ENCODE results near the gene NGRN. TPM values are rescaled to one million over a fixed set of nuclear protein-coding genes. Genes with fewer than 3 reads are reported as not detected.

The NGRN gene
- total RNA-seq, 1 experiment from 2014 or later: 137 TPM

DNA sequence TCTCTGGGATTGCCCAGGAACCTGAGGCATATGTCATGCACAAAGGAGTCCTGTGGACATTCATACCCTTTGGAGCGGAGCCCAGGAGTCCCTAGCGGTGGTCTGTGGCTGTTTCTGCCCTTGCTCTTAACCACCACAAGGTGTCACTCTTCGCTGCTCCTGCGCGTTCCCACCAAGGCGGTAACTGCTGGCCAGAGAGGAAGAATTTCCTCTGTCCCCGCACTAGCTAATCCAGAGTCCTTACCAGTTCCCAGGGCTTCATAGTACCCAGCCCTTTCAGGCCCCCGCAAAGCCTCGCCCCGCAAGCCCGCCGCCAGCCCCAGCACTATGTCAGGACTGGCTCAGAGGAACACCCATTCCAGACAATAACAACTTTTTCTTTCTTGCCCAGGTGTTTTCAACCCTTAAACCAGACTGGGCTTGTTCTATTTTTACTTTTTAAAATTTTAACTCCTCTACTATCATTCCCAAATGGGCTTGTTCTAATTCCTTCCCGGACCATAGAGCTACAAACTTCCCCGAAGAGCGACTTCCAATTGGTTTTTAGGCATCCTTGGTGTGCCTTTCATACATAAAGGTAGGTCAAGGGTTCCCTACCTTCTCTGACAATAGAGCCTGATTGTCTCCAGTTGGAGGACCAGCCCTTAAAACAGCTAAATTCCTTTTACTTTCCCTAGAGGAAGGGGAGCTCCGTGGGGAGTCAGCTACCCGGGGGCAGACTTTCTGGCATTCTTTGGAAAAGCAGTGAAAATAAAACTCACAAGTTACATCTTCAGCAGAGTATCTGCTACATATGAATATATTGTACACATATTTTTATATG lies 54.8 kb downstream of the NGRN start:
- Histone ChIP-seq H3K9me3 (ENCODE audit: control insufficient read depth, insufficient read depth, low read depth, low read length) (no peaks in the 10 kb centered on the region), H3K27me3 (ENCODE audit: control insufficient read depth, insufficient read depth, low read length) (no peaks in the 10 kb centered on the region), H3K27ac (ENCODE audit: low read length) (peak overlapping the region; percentile 79), H3K4me1 (ENCODE audit: control insufficient read depth, insufficient read depth, low read length) (peaks cover 14% of the 10 kb centered on the region), H3K4me3 (ENCODE audit: low read depth in 2 of 2, low read length in 2 of 2) (peak overlapping the region; percentile 10 to 36; a peak in 3 of 4 replicates), H3K36me3 (ENCODE audit: control insufficient read depth, insufficient read depth, low read length) (no peaks in the 10 kb centered on the region)
- peak; percentile 99 for ATAC-seq
- TF ChIP-seq, protein P1, sequence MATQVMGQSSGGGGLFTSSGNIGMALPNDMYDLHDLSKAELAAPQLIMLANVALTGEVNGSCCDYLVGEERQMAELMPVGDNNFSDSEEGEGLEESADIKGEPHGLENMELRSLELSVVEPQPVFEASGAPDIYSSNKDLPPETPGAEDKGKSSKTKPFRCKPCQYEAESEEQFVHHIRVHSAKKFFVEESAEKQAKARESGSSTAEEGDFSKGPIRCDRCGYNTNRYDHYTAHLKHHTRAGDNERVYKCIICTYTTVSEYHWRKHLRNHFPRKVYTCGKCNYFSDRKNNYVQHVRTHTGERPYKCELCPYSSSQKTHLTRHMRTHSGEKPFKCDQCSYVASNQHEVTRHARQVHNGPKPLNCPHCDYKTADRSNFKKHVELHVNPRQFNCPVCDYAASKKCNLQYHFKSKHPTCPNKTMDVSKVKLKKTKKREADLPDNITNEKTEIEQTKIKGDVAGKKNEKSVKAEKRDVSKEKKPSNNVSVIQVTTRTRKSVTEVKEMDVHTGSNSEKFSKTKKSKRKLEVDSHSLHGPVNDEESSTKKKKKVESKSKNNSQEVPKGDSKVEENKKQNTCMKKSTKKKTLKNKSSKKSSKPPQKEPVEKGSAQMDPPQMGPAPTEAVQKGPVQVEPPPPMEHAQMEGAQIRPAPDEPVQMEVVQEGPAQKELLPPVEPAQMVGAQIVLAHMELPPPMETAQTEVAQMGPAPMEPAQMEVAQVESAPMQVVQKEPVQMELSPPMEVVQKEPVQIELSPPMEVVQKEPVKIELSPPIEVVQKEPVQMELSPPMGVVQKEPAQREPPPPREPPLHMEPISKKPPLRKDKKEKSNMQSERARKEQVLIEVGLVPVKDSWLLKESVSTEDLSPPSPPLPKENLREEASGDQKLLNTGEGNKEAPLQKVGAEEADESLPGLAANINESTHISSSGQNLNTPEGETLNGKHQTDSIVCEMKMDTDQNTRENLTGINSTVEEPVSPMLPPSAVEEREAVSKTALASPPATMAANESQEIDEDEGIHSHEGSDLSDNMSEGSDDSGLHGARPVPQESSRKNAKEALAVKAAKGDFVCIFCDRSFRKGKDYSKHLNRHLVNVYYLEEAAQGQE (IDR thresholded peaks at IDR 0.05; ENCODE audit: insufficient read depth in 1 of 2, low read depth in 2 of 2, low read length in 1 of 2): peak in 1 of 2 experiments; percentile 58; a peak in 1 of 4 replicates
- TF ChIP-seq SIN3A (IDR thresholded peaks at IDR 0.05; ENCODE audit: borderline replicate concordance, insufficient read depth, low read depth, low read length) (no peak), POLR2AphosphoS5 (IDR thresholded peaks at IDR 0.05; ENCODE audit: low read depth, low read length) (peak; percentile 46; the same call in 1 of the 2 replicates), TCF7L2 (IDR thresholded peaks at IDR 0.05; ENCODE audit: low read depth, low read length) (no peak)
- TF ChIP-seq, protein P2, sequence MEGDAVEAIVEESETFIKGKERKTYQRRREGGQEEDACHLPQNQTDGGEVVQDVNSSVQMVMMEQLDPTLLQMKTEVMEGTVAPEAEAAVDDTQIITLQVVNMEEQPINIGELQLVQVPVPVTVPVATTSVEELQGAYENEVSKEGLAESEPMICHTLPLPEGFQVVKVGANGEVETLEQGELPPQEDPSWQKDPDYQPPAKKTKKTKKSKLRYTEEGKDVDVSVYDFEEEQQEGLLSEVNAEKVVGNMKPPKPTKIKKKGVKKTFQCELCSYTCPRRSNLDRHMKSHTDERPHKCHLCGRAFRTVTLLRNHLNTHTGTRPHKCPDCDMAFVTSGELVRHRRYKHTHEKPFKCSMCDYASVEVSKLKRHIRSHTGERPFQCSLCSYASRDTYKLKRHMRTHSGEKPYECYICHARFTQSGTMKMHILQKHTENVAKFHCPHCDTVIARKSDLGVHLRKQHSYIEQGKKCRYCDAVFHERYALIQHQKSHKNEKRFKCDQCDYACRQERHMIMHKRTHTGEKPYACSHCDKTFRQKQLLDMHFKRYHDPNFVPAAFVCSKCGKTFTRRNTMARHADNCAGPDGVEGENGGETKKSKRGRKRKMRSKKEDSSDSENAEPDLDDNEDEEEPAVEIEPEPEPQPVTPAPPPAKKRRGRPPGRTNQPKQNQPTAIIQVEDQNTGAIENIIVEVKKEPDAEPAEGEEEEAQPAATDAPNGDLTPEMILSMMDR (IDR thresholded peaks at IDR 0.05): peak; percentile 97
- ChIA-PET CTCF (interaction anchor here (0.5 to 3.3 kb wide), 14 partner anchors 10 to 328 kb away, joined by 3 to 26 read pairs (median 3); partner anchors contain the start of gene IQGAP1), POLR2A (interaction anchor here (0.5 to 1.1 kb wide), 4 partner anchors 75 to 547 kb away, joined by 3 to 7 read pairs (median 6); no protein-coding TSS in a partner anchor)
- BruUV-seq (replicated peaks): no TSS peak
- intact Hi-C loops (cut with micrococcal nuclease; ENCODE audit: unreplicated experiment): loop anchor here (10.0 kb wide), 2 partner anchors 75 to 375 kb away; no protein-coding TSS in a partner anchor
- in situ Hi-C loops (cut with HindIII; ENCODE audit: low pct_unique_long_range_greater_than_20kb, low sequenced_read_pairs): no loop called here
- DNase-seq (ENCODE audit: low read depth, low spot score): peak; percentile 86

DNA sequence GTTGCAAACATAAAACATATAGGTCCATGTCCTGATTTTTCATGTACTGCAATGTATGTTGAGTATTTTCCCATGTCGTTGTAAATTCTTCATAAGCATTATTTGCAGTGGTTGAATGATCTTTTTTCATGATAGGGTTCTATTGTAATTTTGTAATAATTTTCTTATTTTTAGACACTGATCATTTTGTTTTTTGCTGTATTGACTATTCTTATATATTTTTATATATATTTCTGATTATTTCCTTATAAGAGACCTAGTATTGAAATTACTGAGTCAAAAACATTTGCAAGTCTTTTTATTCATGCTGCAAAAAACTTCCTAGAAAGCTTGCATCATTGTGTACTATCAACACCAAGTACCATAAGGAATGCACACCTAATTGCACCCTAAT lies 55.4 kb downstream of the NGRN start:
- Histone ChIP-seq H3K9me3 (ENCODE audit: control insufficient read depth, insufficient read depth, low read depth, low read length) (no peaks in the 10 kb centered on the region), H3K4me1 (ENCODE audit: control insufficient read depth, insufficient read depth, low read length) (peaks cover 10% of the 10 kb centered on the region), H3K4me3 (ENCODE audit: low read depth in 2 of 2, low read length in 2 of 2) (peak overlapping the region in 1 of 2 experiments; percentile 36; a peak in 1 of 4 replicates), H3K27ac (ENCODE audit: low read length) (peak overlapping the region; percentile 79; the same call in 1 of the 2 replicates), H3K27me3 (ENCODE audit: control insufficient read depth, insufficient read depth, low read length) (no peaks in the 10 kb centered on the region), H3K36me3 (ENCODE audit: control insufficient read depth, insufficient read depth, low read length) (no peaks in the 10 kb centered on the region)
- BruUV-seq (replicated peaks): no TSS peak
- intact Hi-C loops (cut with micrococcal nuclease; ENCODE audit: unreplicated experiment): loop anchor here (1.0 to 10.0 kb wide), 3 partner anchors 74 to 374 kb away; no protein-coding TSS in a partner anchor
- DNase-seq (ENCODE audit: low read depth, low spot score): no peak
- in situ Hi-C loops (cut with HindIII; ENCODE audit: low pct_unique_long_range_greater_than_20kb, low sequenced_read_pairs): no loop called here
- POLR2A ChIA-PET: interaction anchor here (0.5 to 1.1 kb wide), 2 partner anchors 139 to 547 kb away, joined by 4 to 7 read pairs; no protein-coding TSS in a partner anchor
- no peak for ATAC-seq
- CTCF ChIA-PET: interaction anchor here (0.8 to 3.3 kb wide), 3 partner anchors 23 to 161 kb away, joined by 3 to 26 read pairs (median 4); partner anchors contain the start of gene IQGAP1
- TF ChIP-seq POLR2AphosphoS5 (IDR thresholded peaks at IDR 0.05; ENCODE audit: low read depth, low read length) (no peak), TCF7L2 (IDR thresholded peaks at IDR 0.05; ENCODE audit: low read depth, low read length) (no peak), SIN3A (IDR thresholded peaks at IDR 0.05; ENCODE audit: borderline replicate concordance, insufficient read depth, low read depth, low read length) (no peak)
- TF ChIP-seq, protein P2 (IDR thresholded peaks at IDR 0.05): no peak
- TF ChIP-seq, protein P1 (IDR thresholded peaks at IDR 0.05; ENCODE audit: insufficient read depth in 1 of 2, low read depth in 2 of 2, low read length in 1 of 2): no peak

All from Panc1 (cell line).